DND-41 (cell line): ENCODE data around the gene PRSS56.

Source experiments
- ATAC-seq: fragments of 200-7000 bp; cut with Tn5 transposase; 3 replicates; pipeline ENCODE4 v1.9.1; 2021; ENCODE audit warnings: low read depth; ENCODE audit not compliant: insufficient read depth
- DNase-seq: peaks from one replicate; pipeline ENCODE4 v3.0.0-alpha.2; 2020
- H2AFZ ChIP-seq: 2 replicates; pipeline ENCODE4 v1.6.0; 2012; ENCODE audit warnings: low read depth, low read length
- H3K27ac ChIP-seq: 2 replicates; pipeline ENCODE4 v1.5.1; 2012; ENCODE audit warnings: low read length, inconsistent platforms
- H3K27me3 ChIP-seq: fragments of 200-600 bp; sonication (generic); 2 replicates; pipeline ENCODE4 v1.6.0; 2012; ENCODE audit warnings: low read length, mild to moderate bottlenecking, inconsistent platforms; ENCODE audit not compliant: insufficient read depth, poor library complexity
- H3K36me3 ChIP-seq: 2 replicates; pipeline ENCODE4 v1.5.1; 2012; ENCODE audit warnings: low read length, inconsistent platforms; ENCODE audit not compliant: insufficient read depth
- H3K4me1 ChIP-seq: 2 replicates; pipeline ENCODE4 v1.5.1; 2012; ENCODE audit warnings: mild to moderate bottlenecking, low read length; ENCODE audit not compliant: insufficient read depth
- H3K4me2 ChIP-seq: 2 replicates; pipeline ENCODE4 v1.6.0; 2012; ENCODE audit warnings: mild to moderate bottlenecking, moderate library complexity, low read length, inconsistent platforms; ENCODE audit not compliant: insufficient read depth
- H3K4me3 ChIP-seq, 2 experiments: fragments of 200-600 bp in 1 of 2; shearing (Covaris generic) in 1 of 2; 2 replicates each; pipeline ENCODE4 v1.5.1; 2012 to 2016; ENCODE audit warnings: inconsistent platforms in 2 of 2, low read length in 2 of 2, mild to moderate bottlenecking in 2 of 2, low read depth in 1 of 2, moderate library complexity in 1 of 2
- H3K79me2 ChIP-seq: 2 replicates; pipeline ENCODE4 v1.6.0; 2012; ENCODE audit warnings: low read length, inconsistent platforms; ENCODE audit not compliant: insufficient read depth
- H3K9ac ChIP-seq: 2 replicates; pipeline ENCODE4 v1.6.0; 2012; ENCODE audit warnings: low read depth, mild to moderate bottlenecking, inconsistent platforms, low read length, moderate library complexity
- H3K9me3 ChIP-seq: 2 replicates; pipeline ENCODE4 v1.5.1; 2012; ENCODE audit warnings: low read length, moderate library complexity, mild to moderate bottlenecking, inconsistent platforms; ENCODE audit not compliant: insufficient read depth, severe bottlenecking
- H4K20me1 ChIP-seq: 2 replicates; pipeline ENCODE4 v1.6.0; 2012; ENCODE audit warnings: low read length; ENCODE audit not compliant: insufficient read depth
- EZH2 ChIP-seq: IDR thresholded peaks from 3 replicates; pipeline ENCODE4 v1.6.1; 2012; ENCODE audit warnings: borderline replicate concordance, low read depth, mild to moderate bottlenecking, moderate library complexity, low read length, inconsistent platforms; ENCODE audit not compliant: severe bottlenecking
- TF ChIP-seq, protein P1 (sequence below): IDR thresholded peaks from 2 replicates; pipeline ENCODE4 v1.5.1; 2012; ENCODE audit warnings: borderline replicate concordance, low read length, moderate library complexity, mild to moderate bottlenecking; ENCODE audit not compliant: poor library complexity, severe bottlenecking; ENCODE audit errors: extremely low read depth

The PRSS56 gene

DNA sequence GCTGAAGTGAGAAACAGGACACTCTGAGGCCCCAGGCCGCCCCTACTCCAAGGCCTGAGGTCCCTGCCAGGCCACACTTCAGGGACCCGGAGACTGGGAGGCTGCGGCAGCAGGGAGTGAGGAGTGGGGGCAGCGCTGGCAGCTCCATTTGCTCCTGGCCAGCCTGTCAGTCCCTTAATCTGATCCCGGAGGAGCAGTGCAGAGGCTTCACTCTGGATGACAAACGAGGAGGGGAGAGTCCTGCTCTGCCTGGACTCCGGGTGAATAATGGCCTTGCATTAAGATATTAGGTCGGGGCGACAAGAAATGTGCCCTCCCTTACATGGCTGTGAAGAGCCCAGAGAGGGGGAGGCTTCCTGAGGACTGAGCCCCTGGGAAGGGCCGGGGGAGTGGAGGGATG lies 14.3 kb upstream of the PRSS56 start:
- Histone ChIP-seq H3K9ac (no peak overlapping the region), H2AFZ (no peak overlapping the region), H3K4me2 (no peak overlapping the region), H3K4me3 (no peak overlapping the region), H3K4me1 (no peaks in the 10 kb centered on the region), H3K79me2 (no peaks in the 10 kb centered on the region), H3K9me3 (no peaks in the 10 kb centered on the region), H3K27me3 (peaks cover 18% of the 10 kb centered on the region), H3K27ac (no peak overlapping the region), H4K20me1 (no peaks in the 10 kb centered on the region; the same call in 1 of the 2 replicates), H3K36me3 (no peaks in the 10 kb centered on the region)
- ATAC-seq (no peak), DNase-seq (no peak)
- TF ChIP-seq EZH2 = no peak
- TF ChIP-seq, protein P1, sequence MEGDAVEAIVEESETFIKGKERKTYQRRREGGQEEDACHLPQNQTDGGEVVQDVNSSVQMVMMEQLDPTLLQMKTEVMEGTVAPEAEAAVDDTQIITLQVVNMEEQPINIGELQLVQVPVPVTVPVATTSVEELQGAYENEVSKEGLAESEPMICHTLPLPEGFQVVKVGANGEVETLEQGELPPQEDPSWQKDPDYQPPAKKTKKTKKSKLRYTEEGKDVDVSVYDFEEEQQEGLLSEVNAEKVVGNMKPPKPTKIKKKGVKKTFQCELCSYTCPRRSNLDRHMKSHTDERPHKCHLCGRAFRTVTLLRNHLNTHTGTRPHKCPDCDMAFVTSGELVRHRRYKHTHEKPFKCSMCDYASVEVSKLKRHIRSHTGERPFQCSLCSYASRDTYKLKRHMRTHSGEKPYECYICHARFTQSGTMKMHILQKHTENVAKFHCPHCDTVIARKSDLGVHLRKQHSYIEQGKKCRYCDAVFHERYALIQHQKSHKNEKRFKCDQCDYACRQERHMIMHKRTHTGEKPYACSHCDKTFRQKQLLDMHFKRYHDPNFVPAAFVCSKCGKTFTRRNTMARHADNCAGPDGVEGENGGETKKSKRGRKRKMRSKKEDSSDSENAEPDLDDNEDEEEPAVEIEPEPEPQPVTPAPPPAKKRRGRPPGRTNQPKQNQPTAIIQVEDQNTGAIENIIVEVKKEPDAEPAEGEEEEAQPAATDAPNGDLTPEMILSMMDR = no peak

DNA sequence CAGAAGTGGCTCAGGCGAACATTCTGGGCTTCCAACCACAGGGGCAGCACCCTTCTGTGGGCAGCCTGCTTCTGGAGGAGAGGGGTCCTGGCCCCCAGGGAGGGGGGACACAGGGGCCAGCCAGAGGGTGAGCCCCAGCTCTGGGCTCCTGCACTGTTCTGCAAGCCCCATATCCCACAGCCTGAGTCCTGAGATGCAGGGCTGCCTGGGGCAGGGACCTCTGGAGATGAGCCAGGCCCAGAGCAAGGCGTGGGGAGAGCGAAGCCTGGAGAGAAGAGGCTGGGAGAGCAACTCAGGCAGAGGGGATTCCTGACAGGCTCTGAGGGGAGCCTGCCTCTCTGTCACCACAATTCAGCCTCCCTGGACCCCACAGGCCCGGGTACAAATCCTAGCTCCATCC lies 13.5 kb upstream of the PRSS56 start:
- H3K27ac ChIP-seq = no peak overlapping the region
- no peaks in the 10 kb centered on the region for H3K79me2 ChIP-seq
- peaks cover 18% of the 10 kb centered on the region for H3K27me3 ChIP-seq
- no peak for ATAC-seq
- TF ChIP-seq, protein P1 = no peak
- no peak for TF ChIP-seq EZH2
- no peak for DNase-seq
- H3K9me3 ChIP-seq = no peaks in the 10 kb centered on the region
- no peak overlapping the region for H2AFZ ChIP-seq
- H3K4me3 ChIP-seq = no peak overlapping the region
- no peaks in the 10 kb centered on the region for H3K4me1 ChIP-seq
- no peak overlapping the region for H3K4me2 ChIP-seq
- no peaks in the 10 kb centered on the region; the same call in 1 of the 2 replicates for H4K20me1 ChIP-seq
- no peaks in the 10 kb centered on the region for H3K36me3 ChIP-seq
- H3K9ac ChIP-seq = no peak overlapping the region

DNA sequence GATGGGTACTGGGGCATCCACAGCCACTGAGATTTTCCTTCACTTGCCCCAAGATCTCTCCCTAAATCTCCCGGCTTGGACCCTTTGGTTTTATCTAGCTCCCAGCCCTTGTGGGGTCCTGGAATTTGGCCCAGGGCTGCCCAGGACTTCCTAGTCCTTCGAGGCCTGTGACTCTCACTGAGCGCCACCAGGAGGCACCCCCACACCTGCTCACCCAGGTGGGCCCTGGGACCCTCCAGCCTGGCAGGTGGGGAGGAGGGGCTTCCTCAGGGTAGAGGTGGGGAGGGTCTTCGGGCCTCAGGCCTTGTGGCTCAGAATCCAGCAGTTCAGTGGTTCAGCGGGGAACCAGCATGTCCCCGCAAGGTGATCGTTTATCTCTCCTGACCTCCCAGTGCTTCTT lies 11.9 kb upstream of the PRSS56 start:
- DNase-seq (no peak), ATAC-seq (no peak)
- Histone ChIP-seq H3K4me2 (no peak overlapping the region), H4K20me1 (no peaks in the 10 kb centered on the region; the same call in 1 of the 2 replicates), H2AFZ (no peak overlapping the region), H3K9ac (no peak overlapping the region), H3K4me1 (no peaks in the 10 kb centered on the region), H3K4me3 (no peak overlapping the region), H3K36me3 (no peaks in the 10 kb centered on the region), H3K27ac (no peak overlapping the region), H3K79me2 (no peaks in the 10 kb centered on the region), H3K9me3 (no peaks in the 10 kb centered on the region), H3K27me3 (peaks cover 18% of the 10 kb centered on the region)
- TF ChIP-seq EZH2 = no peak
- TF ChIP-seq, protein P1 = peak; percentile 4
